Measurements from ENCODE around the gene PCDHA4. TPM values are rescaled to one million over a fixed set of nuclear protein-coding genes. Genes with fewer than 3 reads are reported as not detected.
A peak's percentile ranks its signal among the peaks of the same experiment; 100 is the strongest.
"Not testable (repeated sequence)": the region's sequence is repeated elsewhere in the genome, so short reads cannot be mapped to it uniquely, and the experiment has no call there.

PCDHA4 gene
- total RNA-seq, 1 donor from 2014 or later: 19.8 TPM

DNA sequence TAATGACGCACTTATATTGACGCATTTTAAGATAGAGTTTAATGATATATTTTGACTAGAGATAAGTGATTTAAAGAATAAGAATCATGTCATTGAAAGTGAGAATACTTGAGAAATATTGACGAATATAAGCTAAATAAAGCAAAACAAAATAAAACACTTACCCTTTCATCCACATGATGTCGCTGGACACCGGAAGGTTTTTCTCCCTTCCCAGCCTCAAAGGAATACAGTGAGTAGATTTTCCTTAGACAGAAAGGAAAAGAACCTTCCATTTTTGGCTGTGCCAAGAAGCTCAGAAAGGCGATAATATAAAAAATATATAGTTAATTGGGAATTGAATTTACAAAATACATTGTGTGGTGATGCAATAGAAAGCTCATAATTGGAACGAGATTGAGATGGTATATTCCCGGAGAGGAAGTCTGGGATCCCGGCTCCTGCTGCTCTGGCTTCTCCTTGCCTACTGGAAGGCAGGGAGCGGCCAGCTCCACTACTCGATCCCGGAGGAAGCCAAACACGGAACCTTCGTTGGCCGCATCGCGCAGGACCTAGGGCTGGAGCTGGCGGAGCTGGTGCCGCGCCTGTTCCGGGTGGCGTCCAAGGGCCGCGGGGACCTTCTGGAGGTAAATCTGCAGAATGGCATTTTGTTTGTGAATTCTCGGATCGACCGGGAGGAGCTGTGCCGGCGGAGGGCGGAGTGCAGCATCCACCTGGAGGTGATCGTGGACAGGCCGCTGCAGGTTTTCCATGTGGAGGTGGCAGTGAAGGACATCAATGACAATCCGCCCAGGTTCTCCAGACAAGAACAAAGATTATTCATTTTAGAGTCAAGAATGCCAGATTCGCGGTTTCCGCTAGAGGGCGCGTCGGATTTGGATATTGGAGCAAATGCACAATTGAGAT is 14.8 kb downstream of the PCDHA4 start, which contains the start of gene PCDHA5:
Gene PCDHA5 (plus strand): TSS at position 239 of the 906 bp plus-strand sequence.
- no peak for TF ChIP-seq CTCF (IDR thresholded peaks at IDR 0.05; ENCODE audit: unreplicated experiment)
- Mint-ChIP-seq H3K4me3 (no peak within 1 kb of the TSS), H3K27ac (no peak within 1 kb of the TSS), H3K36me3 (peaks cover 32% of the 10 kb centered on the region), H3K9me3 (peaks cover 22% of the 10 kb centered on the region), H3K27me3 (ENCODE audit: low read depth) (no peaks in the 10 kb centered on the region), H3K4me1 (no peaks in the 10 kb centered on the region)
- DNase-seq (ENCODE audit: low spot score in 2 of 2, unreplicated experiment in 2 of 2): no peak

DNA sequence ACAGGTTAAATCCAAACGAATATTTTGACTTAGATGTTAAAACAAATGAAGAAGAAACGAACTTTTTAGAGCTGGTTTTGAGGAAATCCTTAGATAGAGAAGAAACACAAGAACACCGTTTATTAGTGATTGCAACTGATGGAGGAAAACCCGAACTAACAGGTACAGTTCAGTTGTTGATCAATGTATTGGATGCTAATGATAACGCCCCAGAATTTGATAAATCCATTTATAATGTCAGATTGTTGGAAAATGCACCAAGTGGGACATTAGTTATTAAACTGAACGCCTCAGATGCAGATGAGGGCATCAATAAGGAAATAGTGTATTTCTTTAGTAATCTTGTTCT is 15.4 kb downstream of the PCDHA4 start:
- no peak overlapping the region for H3K27ac Mint-ChIP-seq
- H3K4me1 Mint-ChIP-seq: no peaks in the 10 kb centered on the region
- no peaks in the 10 kb centered on the region for H3K27me3 Mint-ChIP-seq (ENCODE audit: low read depth)
- H3K4me3 Mint-ChIP-seq: no peak overlapping the region
- no peak for TF ChIP-seq CTCF (IDR thresholded peaks at IDR 0.05; ENCODE audit: unreplicated experiment)
- no peak for DNase-seq (ENCODE audit: low spot score in 2 of 2, unreplicated experiment in 2 of 2)
- H3K9me3 Mint-ChIP-seq: peaks cover 25% of the 10 kb centered on the region
- H3K36me3 Mint-ChIP-seq: peaks cover 34% of the 10 kb centered on the region

DNA sequence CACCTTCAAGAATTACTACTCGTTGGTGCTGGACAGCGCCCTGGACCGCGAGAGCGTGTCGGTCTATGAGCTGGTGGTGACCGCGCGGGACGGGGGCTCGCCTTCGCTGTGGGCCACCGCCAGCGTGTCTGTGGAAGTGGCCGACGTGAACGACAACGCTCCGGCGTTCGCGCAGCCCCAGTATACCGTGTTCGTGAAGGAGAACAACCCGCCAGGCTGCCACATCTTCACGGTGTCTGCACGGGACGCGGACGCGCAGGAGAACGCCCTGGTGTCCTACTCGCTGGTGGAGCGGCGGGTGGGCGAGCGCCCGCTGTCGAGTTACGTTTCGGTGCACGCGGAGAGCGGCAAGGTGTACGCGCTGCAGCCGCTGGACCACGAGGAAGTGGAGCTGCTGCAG is 16.1 kb downstream of the PCDHA4 start:
- H3K36me3 Mint-ChIP-seq: peaks cover 35% of the 10 kb centered on the region
- H3K4me1 Mint-ChIP-seq; H3K4me3 Mint-ChIP-seq; DNase-seq (ENCODE audit: low spot score in 2 of 2, unreplicated experiment in 2 of 2); H3K27me3 Mint-ChIP-seq (ENCODE audit: low read depth); H3K27ac Mint-ChIP-seq: not testable (repeated sequence)
- peaks cover 18% of the 10 kb centered on the region for H3K9me3 Mint-ChIP-seq

DNA sequence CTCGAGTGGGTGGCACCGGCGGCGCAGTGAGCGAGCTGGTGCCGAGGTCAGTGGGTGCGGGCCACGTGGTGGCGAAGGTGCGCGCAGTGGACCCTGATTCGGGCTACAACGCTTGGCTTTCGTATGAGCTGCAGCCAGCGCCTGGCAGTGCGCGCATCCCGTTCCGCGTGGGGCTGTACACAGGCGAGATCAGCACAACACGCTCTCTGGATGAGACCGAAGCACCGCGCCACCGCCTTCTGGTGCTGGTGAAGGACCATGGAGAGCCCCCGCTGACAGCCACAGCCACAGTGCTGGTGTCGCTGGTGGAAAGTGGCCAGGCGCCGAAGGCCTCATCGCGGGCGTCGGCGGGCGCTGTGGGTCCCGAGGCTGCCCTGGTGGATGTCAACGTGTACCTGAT is 16.6 kb downstream of the PCDHA4 start:
- Mint-ChIP-seq H3K4me3 (no peak overlapping the region), H3K9me3 (peaks cover 19% of the 10 kb centered on the region), H3K36me3 (peaks cover 38% of the 10 kb centered on the region), H3K27ac (no peak overlapping the region), H3K4me1 (peaks cover 2% of the 10 kb centered on the region), H3K27me3 (ENCODE audit: low read depth) (no peaks in the 10 kb centered on the region)
- no peak for TF ChIP-seq CTCF (IDR thresholded peaks at IDR 0.05; ENCODE audit: unreplicated experiment)
- DNase-seq (ENCODE audit: low spot score in 2 of 2, unreplicated experiment in 2 of 2): no peak

- H3K4me1 Mint-ChIP-seq: peaks cover 2% of the 10 kb centered on the region
- H3K9me3 Mint-ChIP-seq: peaks cover 33% of the 10 kb centered on the region
- peak within 1 kb of the TSS; percentile 75 for H3K4me3 Mint-ChIP-seq
- TF ChIP-seq CTCF (IDR thresholded peaks at IDR 0.05; ENCODE audit: unreplicated experiment): peak; percentile 19
- peak within 1 kb of the TSS; percentile 84 for H3K27ac Mint-ChIP-seq
- no peak for DNase-seq (ENCODE audit: low spot score in 2 of 2, unreplicated experiment in 2 of 2)
- no peaks in the 10 kb centered on the region for H3K27me3 Mint-ChIP-seq (ENCODE audit: low read depth)
- peaks cover 57% of the 10 kb centered on the region for H3K36me3 Mint-ChIP-seq
These were observed 21.0 kb downstream of the PCDHA4 start, which contains the start of gene PCDHA6 for GRCh38 chr5:140827704-140828361. Gene PCDHA6 (plus strand): TSS chr5:140827960. CDS start chr5:140828092, 132 bp downstream.

GRCh38 chr5:140828362-140828737 is 21.5 kb downstream of the PCDHA4 start:
- H3K27ac Mint-ChIP-seq: peak overlapping the region; percentile 84
- H3K36me3 Mint-ChIP-seq: peaks cover 59% of the 10 kb centered on the region
- TF ChIP-seq CTCF (IDR thresholded peaks at IDR 0.05; ENCODE audit: unreplicated experiment): peak; percentile 3
- peak overlapping the region; percentile 75 for H3K4me3 Mint-ChIP-seq
- no peak for DNase-seq (ENCODE audit: low spot score in 2 of 2, unreplicated experiment in 2 of 2)
- H3K9me3 Mint-ChIP-seq: peaks cover 37% of the 10 kb centered on the region
- peaks cover 2% of the 10 kb centered on the region for H3K4me1 Mint-ChIP-seq
- H3K27me3 Mint-ChIP-seq (ENCODE audit: low read depth): no peaks in the 10 kb centered on the region

DNA sequence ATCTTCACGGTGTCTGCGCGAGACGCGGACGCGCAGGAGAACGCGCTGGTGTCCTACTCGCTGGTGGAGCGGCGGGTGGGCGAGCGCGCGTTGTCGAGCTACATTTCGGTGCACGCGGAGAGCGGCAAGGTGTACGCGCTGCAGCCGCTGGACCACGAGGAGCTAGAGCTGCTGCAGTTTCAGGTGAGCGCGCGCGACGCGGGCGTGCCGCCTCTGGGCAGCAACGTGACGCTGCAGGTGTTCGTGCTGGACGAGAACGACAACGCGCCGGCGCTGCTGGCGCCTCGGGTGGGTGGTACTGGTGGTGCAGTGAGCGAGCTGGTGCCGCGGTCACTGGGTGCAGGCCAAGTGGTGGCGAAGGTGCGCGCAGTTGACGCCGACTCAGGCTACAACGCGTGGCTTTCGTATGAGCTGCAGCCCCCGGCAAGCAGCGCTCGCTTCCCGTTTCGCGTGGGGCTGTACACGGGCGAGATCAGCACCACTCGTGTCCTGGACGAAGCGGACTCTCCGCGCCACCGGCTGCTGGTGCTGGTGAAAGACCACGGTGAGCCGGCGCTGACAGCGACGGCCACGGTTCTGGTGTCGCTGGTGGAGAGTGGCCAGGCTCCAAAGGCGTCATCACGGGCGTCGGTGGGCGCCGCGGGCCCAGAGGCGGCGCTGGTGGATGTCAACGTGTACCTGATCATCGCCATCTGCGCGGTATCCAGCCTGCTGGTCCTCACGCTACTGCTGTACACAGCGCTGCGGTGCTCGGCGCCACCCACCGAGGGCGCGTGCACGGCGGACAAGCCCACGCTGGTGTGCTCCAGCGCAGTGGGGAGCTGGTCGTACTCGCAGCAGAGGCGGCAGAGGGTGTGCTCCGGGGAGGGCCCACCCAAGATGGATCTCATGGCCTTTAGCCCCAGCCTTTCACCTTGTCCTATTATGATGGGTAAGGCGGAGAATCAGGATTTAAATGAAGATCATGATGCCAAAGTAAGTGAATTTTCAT is 22.9 kb downstream of the PCDHA4 start:
- H3K4me3 Mint-ChIP-seq: not testable (repeated sequence)
- H3K36me3 Mint-ChIP-seq: peaks cover 65% of the 10 kb centered on the region

More for the DNA sequence above, 22.9 kb downstream of the PCDHA4 start:
- not testable (repeated sequence) for H3K27me3 Mint-ChIP-seq (ENCODE audit: low read depth); H3K27ac Mint-ChIP-seq; H3K4me1 Mint-ChIP-seq; DNase-seq (ENCODE audit: low spot score in 2 of 2, unreplicated experiment in 2 of 2)
- peaks cover 46% of the 10 kb centered on the region for H3K9me3 Mint-ChIP-seq

Data from mesothelial cell of epicardium (in vitro differentiated cells).